Activated T-cell treated with anti-CD3 and anti-CD28 coated beads, Interleukin-2, amount 50 U/mL, for 24 hours (primary cell): Measurements from ENCODE around the gene CCNQ.

Experiments used
- DNase-seq: peaks from one replicate; pipeline ENCODE4 v3.0.0-alpha.2; 2020
- H3K27ac Mint-ChIP-seq: 2 replicates; pipeline ENCODE4 v1.8.0; 2020; ENCODE audit warnings: mild to moderate bottlenecking, mixed read lengths
- H3K27me3 Mint-ChIP-seq: 2 replicates; pipeline ENCODE4 v1.8.0; 2020; ENCODE audit warnings: mixed read lengths
- H3K36me3 Mint-ChIP-seq: 2 replicates; pipeline ENCODE4 v1.8.0; 2020; ENCODE audit warnings: low read depth, mixed read lengths
- H3K4me1 Mint-ChIP-seq: 2 replicates; pipeline ENCODE4 v1.8.0; 2020; ENCODE audit warnings: low read depth, mixed read lengths
- H3K4me3 Mint-ChIP-seq: 2 replicates; pipeline ENCODE4 v1.8.0; 2020; ENCODE audit warnings: mild to moderate bottlenecking, moderate library complexity, mixed read lengths
- H3K9me3 Mint-ChIP-seq: 2 replicates; pipeline ENCODE4 v1.8.0; 2020; ENCODE audit warnings: mixed read lengths

CCNQ gene

DNA sequence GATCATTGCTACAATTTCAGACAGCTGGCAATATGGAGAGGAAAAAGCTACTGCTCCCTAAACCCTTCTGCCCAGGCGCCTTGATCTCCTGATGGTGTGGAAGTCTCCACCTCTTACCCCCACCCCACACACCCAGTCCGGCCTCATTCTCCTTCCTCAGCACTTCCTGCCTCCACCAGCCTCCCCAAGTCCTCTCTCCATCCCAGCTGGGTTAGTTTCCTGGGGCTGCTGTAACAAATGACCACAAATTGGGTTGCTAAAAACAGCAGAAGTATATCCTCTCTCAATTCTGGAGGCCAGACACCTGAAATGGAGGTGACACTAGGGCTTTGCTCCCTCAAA, 1.1 kb upstream of the CCNQ start:
- peaks cover 35% of the 10 kb centered on the region for H3K27me3 Mint-ChIP-seq
- no peak overlapping the region for H3K27ac Mint-ChIP-seq
- peak overlapping the region; percentile 77 for H3K4me3 Mint-ChIP-seq
- DNase-seq = no peak
- no peaks in the 10 kb centered on the region for H3K9me3 Mint-ChIP-seq
- H3K36me3 Mint-ChIP-seq = peaks cover 20% of the 10 kb centered on the region
- peaks cover 29% of the 10 kb centered on the region for H3K4me1 Mint-ChIP-seq

DNA sequence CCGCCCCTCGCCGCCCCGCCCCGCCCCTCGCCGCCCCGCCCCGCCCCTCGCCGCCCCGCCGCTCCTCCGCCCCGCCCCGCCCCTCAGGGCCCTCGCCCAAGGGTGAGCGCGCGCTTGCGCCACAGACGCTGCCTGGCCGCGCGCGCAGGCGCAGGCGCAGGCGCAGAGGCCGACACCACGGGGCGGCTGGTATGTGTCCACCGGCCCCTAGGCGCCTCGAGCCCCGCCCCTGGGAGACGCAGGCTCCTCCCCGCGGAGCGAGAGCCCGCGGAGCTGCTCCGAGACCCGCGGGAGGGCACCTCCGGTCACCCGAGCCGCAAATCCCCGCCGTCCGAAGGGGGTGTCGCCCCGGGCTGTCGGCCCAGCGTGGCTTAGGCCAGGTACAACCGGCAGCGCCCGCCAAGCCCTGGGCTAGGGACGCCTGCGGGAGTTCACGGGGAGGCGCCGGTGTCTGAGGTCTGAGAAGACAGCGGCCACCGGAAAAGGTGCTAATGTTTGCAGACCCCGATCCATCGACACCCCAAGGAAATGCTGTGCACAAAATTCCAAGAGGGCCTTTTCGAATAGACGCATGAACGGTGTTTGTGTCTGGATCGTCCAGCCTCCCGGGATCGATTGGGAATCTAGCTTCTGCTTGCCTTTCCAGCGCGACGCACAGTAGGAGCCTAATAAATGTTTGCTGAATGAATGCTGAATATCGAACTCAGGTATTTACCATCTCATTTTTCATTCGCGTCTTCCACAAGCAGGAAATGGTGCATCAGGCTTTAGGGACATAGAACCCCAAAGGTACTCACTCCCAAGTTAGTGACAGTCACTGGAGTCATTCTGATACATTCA, 473 bp upstream of the CCNQ start:
- H3K27ac Mint-ChIP-seq = peak overlapping the region; percentile 57
- H3K27me3 Mint-ChIP-seq = peaks cover 35% of the 10 kb centered on the region
- H3K9me3 Mint-ChIP-seq = no peaks in the 10 kb centered on the region
- peaks cover 24% of the 10 kb centered on the region for H3K36me3 Mint-ChIP-seq
- peaks cover 29% of the 10 kb centered on the region for H3K4me1 Mint-ChIP-seq
- H3K4me3 Mint-ChIP-seq = peak overlapping the region; percentile 77
- DNase-seq = peak; percentile 88

DNA sequence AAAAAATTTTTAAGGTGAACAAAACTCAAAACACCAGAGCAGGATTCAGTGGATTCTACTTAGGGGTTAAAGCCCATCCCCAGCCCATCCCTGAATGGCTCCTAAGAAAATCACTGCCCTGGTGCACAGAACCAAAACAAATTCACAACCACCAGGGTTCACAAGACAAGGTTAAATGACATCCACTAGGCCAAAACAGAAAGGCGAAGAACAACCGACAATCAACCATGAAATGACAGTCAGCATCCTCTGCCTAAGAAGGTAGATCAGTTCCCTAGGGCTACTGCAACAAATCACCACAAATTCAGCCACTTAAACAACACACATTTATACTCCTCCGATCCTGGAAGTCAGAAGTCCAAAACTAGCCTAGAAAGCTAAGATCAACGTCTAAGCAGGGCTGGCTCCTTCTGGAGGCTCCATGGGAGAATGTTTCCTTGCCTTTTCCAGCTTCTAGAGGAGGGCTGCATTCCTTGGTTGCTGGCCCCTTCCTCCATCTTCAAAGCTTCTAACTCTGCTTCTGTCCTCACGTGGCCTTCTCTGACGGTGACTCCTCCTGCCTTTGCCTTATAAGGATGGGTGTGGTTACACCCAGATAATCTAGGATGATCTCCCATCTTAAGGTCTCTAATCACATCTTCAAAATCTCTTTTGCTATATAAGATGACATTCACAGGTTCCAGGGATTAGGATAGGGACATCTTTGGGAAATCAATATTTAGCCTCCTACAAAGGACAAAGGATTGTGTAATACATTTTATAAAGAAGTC, 1.8 kb downstream of the CCNQ start:
- Mint-ChIP-seq H3K4me1 (peaks cover 25% of the 10 kb centered on the region), H3K27ac (no peak overlapping the region), H3K9me3 (no peaks in the 10 kb centered on the region), H3K4me3 (peak overlapping the region; percentile 86), H3K27me3 (peaks cover 38% of the 10 kb centered on the region), H3K36me3 (peaks cover 46% of the 10 kb centered on the region)
- no peak for DNase-seq

DNA sequence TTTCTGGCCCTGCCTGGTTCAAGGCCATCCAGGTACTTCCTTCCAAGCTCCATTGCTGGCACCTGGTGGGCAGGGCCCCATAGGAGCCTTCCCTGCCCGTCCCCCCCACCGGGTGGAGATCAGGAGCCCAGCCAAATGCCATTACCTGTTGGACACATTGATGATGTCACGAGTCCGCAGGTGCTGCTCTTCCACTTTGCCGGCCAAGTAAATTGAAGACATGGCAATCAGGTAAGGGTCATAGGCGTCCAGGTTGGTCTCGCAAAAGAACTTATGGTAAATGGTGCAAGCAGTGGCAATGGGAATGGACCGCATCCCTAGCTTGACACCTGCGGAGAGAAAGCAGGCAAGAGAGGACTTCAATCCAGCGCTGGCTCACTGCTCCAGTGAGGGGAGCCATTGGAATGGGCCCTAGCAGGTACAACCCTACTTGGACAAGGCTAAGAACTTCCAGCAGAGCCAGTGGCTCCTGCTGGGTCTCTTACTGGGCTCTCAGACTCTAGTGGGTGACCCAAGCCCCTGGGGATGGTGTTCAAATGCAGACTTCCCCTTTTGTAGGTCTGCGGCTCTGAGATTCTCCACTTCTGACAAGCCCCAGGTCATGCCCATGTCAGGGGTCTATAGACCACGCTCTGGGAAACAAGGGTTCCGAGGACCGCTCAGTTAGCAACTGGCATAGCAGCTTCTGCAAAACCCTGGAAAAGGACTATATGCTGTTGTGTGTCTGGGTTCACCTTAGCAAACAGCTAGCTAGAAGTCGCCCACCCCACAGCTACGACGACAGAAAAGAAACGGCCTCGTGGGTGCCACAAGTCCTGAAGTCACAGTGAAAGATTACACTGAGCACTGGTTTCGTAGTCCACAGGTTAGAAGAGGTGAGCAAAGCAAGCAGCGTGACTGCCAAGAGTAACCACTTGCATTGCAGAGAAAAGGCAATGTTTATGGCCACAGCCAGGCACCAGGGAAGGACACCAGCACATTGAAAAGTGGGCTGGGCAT, 2.8 kb downstream of the CCNQ start:
- Mint-ChIP-seq H3K27me3 (peaks cover 38% of the 10 kb centered on the region), H3K27ac (no peak overlapping the region), H3K9me3 (no peaks in the 10 kb centered on the region), H3K4me1 (peaks cover 25% of the 10 kb centered on the region), H3K36me3 (peaks cover 54% of the 10 kb centered on the region), H3K4me3 (no peak overlapping the region)
- no peak for DNase-seq

DNA sequence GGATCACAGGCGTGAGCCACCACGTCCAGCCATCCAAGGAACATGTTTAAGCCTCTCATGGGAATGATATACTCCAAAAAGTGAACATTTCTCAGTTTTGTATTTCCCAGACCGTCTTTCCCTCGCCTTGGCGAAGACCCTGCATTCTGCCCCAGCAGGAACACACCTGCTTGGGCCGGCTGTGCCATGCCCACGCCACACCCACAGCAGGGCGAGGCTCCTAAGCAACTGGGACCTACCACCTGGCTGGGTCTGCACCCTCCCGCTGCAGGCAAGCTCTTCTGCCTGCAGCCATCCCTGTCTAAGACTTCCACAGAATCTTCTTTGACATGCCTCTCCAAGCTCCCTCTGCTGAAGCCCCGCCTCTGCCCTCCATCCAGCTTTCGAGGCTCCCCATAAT, 3.6 kb downstream of the CCNQ start:
- peaks cover 34% of the 10 kb centered on the region for H3K27me3 Mint-ChIP-seq
- DNase-seq = no peak
- no peak overlapping the region for H3K27ac Mint-ChIP-seq
- no peak overlapping the region for H3K4me3 Mint-ChIP-seq
- H3K36me3 Mint-ChIP-seq = peaks cover 62% of the 10 kb centered on the region
- H3K9me3 Mint-ChIP-seq = no peaks in the 10 kb centered on the region
- H3K4me1 Mint-ChIP-seq = peaks cover 23% of the 10 kb centered on the region

DNA sequence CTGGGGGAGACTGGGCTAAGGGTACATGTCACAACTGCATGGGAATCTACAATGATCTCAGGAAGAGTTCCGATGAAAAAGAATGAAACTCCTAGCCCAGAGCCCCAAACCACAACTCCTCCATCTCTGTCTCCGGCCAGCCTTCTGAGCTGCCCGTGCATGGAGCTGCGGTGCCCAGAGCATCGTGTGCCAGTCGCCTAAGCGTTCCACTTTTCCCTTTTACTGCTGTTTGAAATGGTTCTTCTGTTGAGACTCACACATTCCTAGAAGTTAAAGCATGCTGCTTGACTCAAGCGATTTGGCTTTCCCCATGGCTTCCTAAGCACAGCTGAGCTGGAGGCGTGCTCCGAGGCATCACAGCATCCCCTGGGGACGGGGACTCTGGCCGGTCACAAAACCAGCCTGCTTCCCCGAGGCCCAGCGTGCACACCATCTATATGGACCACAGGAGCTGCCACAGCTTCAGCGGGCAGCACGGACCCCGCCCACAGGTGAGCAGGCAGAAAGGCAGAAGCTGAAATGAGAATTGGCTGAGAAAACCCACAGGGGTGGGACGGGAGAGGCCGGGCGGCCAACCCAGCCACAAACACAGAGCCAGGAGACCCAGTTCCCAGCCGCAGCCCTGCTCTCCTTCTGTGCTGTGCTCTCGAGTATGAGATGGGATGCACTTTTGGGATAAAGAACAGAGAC, 5.0 kb downstream of the CCNQ start:
- DNase-seq = no peak
- Mint-ChIP-seq H3K27me3 (peaks cover 29% of the 10 kb centered on the region), H3K27ac (no peak overlapping the region), H3K4me3 (no peak overlapping the region), H3K4me1 (peaks cover 16% of the 10 kb centered on the region), H3K9me3 (no peaks in the 10 kb centered on the region), H3K36me3 (peaks cover 66% of the 10 kb centered on the region)

DNA sequence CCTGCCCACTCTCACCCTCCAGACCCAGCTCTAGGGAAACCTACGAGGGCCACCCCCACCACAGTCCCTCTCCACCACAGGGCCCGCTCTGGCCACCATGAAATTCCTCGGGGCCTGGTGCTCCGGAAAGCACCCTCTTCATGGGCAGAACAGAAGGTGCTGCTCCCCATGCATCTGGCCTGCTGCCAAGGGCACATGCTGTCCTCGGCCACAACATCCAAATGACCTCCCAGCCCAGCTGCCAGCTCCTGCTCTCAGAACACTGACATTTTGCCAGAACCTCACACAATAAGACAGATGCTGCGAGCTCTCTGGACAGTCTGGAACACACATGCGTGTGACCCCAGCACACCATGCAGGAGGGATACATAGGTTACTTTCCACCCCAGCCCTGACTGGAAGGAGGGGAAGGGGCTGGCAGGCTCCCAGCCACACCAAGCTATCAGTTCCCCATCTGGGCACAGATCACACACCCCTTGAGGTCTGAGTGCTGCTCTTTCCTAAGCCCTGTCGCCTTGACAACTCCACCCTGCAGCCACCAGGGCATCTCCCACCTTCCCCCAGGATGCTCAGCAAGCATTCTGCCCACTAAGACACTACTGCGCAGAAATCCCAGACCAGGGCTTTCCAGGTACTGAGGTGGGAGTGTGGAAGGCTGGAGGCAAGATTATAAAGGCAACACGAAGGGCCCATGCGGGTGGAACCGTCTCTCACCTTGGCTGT, 5.8 kb downstream of the CCNQ start:
- H3K27ac Mint-ChIP-seq = no peak overlapping the region
- H3K27me3 Mint-ChIP-seq = peaks cover 30% of the 10 kb centered on the region
- peaks cover 68% of the 10 kb centered on the region for H3K36me3 Mint-ChIP-seq
- H3K4me1 Mint-ChIP-seq = peaks cover 16% of the 10 kb centered on the region
- DNase-seq = no peak
- no peaks in the 10 kb centered on the region for H3K9me3 Mint-ChIP-seq
- H3K4me3 Mint-ChIP-seq = no peak overlapping the region

DNA sequence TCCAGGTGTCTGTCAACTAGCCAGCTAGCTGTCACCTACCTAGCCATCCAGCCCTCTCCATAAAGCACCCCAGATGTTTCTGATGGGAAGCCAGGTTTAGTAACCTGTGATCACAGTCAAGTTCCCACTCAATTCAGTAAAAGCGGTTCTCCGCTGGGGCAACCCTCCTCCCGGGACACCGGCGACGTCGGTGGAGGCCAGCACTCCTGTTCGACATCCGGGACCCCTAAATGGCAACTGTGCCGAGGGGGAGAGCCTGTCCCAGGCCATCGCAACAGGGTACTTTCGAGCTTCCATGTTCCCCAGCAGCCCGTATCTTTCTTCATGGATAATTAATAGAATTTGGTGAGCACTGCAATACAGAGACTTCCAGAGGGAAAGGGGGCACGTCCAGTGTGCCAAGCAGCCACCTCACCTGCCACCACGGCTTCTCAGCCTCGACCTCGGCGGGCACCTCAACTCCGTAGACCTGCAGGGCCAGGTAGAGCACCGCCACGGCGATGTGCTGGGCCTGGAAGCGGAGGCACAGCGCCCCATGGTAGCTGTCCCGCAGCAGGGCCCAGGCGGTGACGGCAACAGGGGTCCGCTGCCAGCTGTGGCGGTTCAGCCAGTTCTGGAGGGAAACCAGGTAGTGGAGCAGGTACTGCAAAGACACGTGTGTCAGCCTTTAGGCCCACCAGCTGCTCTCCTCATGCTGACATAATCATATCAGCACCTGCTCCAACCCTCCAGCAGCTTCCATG, 6.7 kb downstream of the CCNQ start:
- Mint-ChIP-seq H3K27me3 (peaks cover 25% of the 10 kb centered on the region), H3K27ac (no peak overlapping the region), H3K9me3 (no peaks in the 10 kb centered on the region), H3K4me1 (peaks cover 8% of the 10 kb centered on the region), H3K36me3 (peaks cover 71% of the 10 kb centered on the region), H3K4me3 (no peak overlapping the region)
- no peak for DNase-seq

DNA sequence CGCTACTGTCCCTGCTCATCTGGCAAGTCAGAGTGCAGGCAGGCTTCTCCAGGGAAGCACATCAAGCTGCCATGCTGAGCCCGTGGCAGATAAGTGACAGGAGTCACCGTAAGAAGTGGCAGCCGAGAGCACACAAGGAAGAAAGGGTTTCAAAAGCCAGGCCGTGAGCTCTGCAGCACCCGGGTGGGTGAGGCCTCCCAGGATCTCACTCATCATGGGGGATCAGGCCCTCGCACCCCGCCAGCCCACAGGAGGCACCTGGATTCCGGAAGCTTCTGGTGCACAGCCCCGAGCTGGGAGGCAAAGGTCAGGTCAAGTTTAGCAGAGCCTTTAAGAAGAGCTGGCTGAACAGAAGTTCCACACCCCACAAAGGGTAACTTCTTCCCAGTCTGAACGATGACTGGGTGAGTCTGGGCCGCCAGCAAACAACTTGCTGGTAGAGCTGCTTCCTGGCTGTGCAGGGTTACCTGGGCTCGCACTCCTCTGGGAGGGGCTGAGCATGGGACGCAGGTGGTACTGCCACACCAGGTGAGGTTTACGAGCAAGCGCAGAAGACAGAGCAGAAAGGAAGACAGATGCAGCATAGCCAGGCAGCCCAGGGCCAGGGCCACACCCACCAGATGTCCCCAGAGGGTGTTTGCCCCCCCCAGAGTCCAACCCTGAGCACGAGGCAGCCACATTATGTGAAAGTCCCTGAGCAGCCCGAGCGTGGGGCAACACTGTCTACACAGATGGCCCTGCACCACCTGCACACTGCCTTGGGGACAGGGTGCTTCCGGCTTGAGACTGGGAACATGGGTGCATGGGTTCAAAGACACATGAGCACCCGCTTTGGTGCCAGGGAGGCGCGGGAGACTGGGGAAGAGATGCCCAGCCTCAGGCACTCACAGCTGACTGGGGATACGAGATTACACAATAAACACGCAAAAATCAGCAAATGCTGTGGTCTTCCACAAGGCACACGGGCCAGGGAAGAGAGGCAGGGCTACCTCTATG, 7.7 kb downstream of the CCNQ start:
- no peaks in the 10 kb centered on the region for H3K4me1 Mint-ChIP-seq
- DNase-seq = no peak
- H3K9me3 Mint-ChIP-seq = no peaks in the 10 kb centered on the region
- H3K36me3 Mint-ChIP-seq = peaks cover 75% of the 10 kb centered on the region
- H3K27ac Mint-ChIP-seq = no peak overlapping the region
- no peak overlapping the region for H3K4me3 Mint-ChIP-seq
- H3K27me3 Mint-ChIP-seq = peaks cover 28% of the 10 kb centered on the region

DNA sequence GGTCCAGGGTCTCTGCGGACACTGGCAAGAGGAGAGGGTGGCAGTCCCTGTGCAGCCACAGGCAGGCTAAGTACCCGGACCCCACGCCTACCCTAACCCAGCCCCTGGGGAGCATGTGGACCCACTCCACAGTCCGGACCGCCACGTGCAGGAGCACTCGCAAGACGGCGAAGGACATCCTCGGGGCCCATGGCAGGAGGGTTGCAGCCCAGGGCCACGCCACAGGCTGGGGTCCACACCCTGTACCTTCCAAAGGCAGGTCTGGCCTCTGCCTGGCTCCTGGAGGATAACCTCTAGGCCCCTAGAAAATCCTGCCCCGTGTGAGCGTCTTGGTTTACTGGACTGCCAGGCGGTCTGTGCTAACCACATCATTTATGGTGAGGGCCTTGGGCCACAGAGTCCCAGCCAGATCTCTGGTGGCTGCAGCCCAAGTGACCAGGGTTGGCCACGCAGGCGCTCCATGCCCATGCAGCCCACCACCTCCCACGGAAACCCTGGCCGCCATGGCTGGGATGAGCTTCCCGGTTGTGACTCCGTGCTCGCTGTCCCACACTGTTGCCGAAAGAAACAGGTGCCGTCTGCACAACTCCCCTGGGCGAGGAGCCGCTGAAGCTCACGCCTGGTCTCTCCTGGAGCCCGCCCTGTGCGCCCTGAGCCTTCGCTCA, 10.0 kb downstream of the CCNQ start:
- Mint-ChIP-seq H3K36me3 (peaks cover 63% of the 10 kb centered on the region), H3K9me3 (no peaks in the 10 kb centered on the region), H3K4me1 (peaks cover 1% of the 10 kb centered on the region), H3K27me3 (peaks cover 21% of the 10 kb centered on the region), H3K27ac (no peak overlapping the region), H3K4me3 (no peak overlapping the region)
- DNase-seq = no peak

DNA sequence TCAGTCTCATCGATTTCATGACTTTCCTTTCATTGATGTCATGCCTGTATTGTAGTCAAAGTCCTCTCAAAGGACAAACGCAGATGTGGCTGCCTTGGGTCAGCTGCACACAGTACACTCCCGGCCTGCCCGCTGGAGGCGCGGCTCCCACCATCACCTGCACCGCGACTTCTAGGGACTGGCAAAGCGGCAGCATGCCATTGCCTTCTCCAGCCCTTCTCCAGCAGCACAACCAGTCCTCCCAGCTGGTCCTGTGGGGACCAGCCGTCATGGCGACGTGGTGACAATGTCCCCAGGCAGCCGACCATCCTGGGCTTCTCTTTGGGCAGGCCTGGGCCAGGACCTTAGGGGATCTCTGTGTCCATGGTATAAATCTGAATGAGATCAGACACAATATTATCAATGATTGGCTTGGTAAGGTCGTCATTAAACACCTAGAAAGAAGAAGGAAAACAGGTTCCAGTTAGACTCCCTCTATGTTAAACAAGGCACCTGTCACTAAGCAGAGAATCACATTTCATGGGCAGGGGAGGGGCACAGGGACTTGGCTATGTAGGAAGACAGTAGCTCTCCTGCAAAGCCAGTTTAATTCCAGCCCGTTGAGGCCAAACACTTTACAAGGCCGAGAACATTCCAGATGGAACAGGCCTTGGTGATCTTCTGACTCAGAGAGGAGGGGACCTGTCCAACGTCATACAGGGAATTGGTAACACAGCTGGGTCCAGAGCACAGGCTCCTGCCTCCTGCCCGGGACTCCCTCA, 10.7 kb downstream of the CCNQ start:
- Mint-ChIP-seq H3K36me3 (peaks cover 56% of the 10 kb centered on the region), H3K4me1 (peaks cover 8% of the 10 kb centered on the region), H3K27me3 (peaks cover 23% of the 10 kb centered on the region), H3K9me3 (no peaks in the 10 kb centered on the region), H3K4me3 (no peak overlapping the region), H3K27ac (no peak overlapping the region)
- DNase-seq = no peak
